Vagina (tissue), 2 donors: ENCODE results near the gene KRTAP19-1. TPM values are rescaled to one million over a fixed set of nuclear protein-coding genes. Genes with fewer than 3 reads are reported as not detected.
"Not testable (repeated sequence)": the region's sequence is repeated elsewhere in the genome, so short reads cannot be mapped to it uniquely, and the experiment has no call there.

Source experiments
- DNase-seq, 2 donors: peaks; one replicate each; pipeline ENCODE4 v3.0.0-alpha.2; 2017; ENCODE audit errors: extremely low spot score in 2 of 2
- H3K27ac ChIP-seq: fragments of 200-600 bp; sonication (generic); one replicate; pipeline ENCODE4 v1.5.1; 2019
- H3K27me3 ChIP-seq: fragments of 200-600 bp; sonication (generic); one replicate; pipeline ENCODE4 v1.5.1; 2019
- H3K36me3 ChIP-seq, 2 donors: fragments of 200-600 bp; sonication (generic); one replicate each; pipeline ENCODE4 v1.5.1; 2017 to 2019
- H3K4me1 ChIP-seq: fragments of 200-600 bp; sonication (generic); one replicate; pipeline ENCODE4 v1.5.1; 2019
- H3K4me3 ChIP-seq, 2 donors: fragments of 200-600 bp; sonication (generic); 1 replicate in 1 of 2; 2 replicates in 1 of 2; pipeline ENCODE4 v1.5.1; 2016 to 2019
- H3K9me3 ChIP-seq: fragments of 200-600 bp; sonication (generic); one replicate; pipeline ENCODE4 v1.5.1; 2019
- POLR2A ChIP-seq, 2 donors: fragments of 450-650 bp; IDR thresholded peaks; one replicate each; pipeline ENCODE4 v1.6.1; 2017; ENCODE audit warnings: antibody characterized with exemption in 2 of 2, mild to moderate bottlenecking in 2 of 2, moderate library complexity in 2 of 2
- POLR2AphosphoS5 ChIP-seq, 2 donors: sonication (generic); formaldehyde crosslinking; IDR thresholded peaks; one replicate each; pipeline ENCODE4 v1.9.0; 2017; ENCODE audit warnings: antibody characterized with exemption in 2 of 2, mild to moderate bottlenecking in 2 of 2, low read depth in 1 of 2; ENCODE audit not compliant: insufficient read depth in 1 of 2
- intact Hi-C: fragments of 100-400 bp; cut with DNase I; formaldehyde crosslinking; loops from one replicate; pipeline ENCODE4 v1.15.1; 2023
- total RNA-seq: library from RNA; depleted of rRNA; stranded (reverse); fragments of >200 nt; gene quantifications from one replicate; pipeline ENCODE4 v1.2.3, GENCODE V29; 2016
- TF ChIP-seq, protein P1 (sequence below), 3 experiments: fragments of 450-650 bp in 2 of 3; fragments of 200-600 bp in 1 of 3; sonication (generic) in 1 of 3; IDR thresholded peaks; one replicate each; pipeline ENCODE4 v1.5.1; 2017 to 2019; ENCODE audit warnings: antibody characterized with exemption in 3 of 3, mild to moderate bottlenecking in 2 of 3, moderate library complexity in 2 of 3

Gene KRTAP19-1
- total RNA-seq = not detected

DNA sequence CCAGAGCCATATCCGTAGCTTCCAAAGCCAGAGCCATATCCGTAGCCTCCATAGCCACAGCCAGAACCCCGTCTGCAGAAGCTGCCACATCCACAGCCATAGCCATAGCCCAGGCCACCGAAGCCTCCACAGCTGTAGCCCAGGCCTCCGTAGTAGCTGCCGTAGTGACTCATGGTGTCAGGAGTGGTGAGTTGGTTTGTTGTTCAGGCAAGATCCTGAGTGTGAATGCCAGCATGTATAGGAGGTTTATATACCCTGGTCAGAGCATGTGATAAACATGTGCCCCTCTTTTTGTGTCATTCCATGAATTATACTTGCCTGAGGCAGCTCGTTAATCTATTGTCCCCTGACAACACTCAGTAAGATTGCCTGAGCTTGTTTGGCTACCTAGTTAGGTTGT lies at the start of gene KRTAP19-1:
Gene KRTAP19-1 (minus strand): TSS at position 223 of the 400 bp plus-strand sequence. CDS start 50 bp downstream, at position 173.
- Histone ChIP-seq H3K27ac (no peak within 1 kb of the TSS), H3K27me3 (no peaks in the 10 kb centered on the region), H3K36me3 (no peaks in the 10 kb centered on the region), H3K9me3 (no peaks in the 10 kb centered on the region), H3K4me1 (no peaks in the 10 kb centered on the region), H3K4me3 (no peak within 1 kb of the TSS)
- TF ChIP-seq POLR2AphosphoS5 (IDR thresholded peaks at IDR 0.05; ENCODE audit: insufficient read depth in 1 of 2, low read depth in 1 of 2) (no peak), POLR2A (IDR thresholded peaks at IDR 0.05) (no peak)
- TF ChIP-seq, protein P1, sequence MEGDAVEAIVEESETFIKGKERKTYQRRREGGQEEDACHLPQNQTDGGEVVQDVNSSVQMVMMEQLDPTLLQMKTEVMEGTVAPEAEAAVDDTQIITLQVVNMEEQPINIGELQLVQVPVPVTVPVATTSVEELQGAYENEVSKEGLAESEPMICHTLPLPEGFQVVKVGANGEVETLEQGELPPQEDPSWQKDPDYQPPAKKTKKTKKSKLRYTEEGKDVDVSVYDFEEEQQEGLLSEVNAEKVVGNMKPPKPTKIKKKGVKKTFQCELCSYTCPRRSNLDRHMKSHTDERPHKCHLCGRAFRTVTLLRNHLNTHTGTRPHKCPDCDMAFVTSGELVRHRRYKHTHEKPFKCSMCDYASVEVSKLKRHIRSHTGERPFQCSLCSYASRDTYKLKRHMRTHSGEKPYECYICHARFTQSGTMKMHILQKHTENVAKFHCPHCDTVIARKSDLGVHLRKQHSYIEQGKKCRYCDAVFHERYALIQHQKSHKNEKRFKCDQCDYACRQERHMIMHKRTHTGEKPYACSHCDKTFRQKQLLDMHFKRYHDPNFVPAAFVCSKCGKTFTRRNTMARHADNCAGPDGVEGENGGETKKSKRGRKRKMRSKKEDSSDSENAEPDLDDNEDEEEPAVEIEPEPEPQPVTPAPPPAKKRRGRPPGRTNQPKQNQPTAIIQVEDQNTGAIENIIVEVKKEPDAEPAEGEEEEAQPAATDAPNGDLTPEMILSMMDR (IDR thresholded peaks at IDR 0.05) = no peak
- DNase-seq = no peak
- intact Hi-C loops = no loop called here

DNA sequence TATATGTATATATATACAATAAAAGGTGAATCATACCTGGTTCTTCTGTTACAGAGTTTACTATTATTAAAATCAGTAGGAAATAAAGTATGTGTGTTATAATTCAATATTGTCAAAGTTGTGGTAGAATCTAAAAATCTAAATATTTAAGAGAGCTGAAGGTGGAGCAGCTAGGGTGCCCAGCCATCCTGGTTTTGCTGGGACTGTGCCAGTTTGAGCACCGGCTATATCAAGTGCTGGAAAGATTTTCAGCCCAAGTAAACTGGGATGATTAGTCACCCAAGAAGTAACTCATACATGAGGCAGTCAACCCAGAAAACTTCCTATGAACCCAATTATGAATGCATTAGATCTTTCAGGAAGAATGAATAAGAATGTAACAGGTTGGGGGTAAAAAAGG lies 38.7 kb upstream of the KRTAP19-1 start:
- Histone ChIP-seq H3K4me3 (no peak overlapping the region), H3K27ac (no peak overlapping the region), H3K36me3 (no peaks in the 10 kb centered on the region), H3K27me3 (no peaks in the 10 kb centered on the region), H3K9me3 (no peaks in the 10 kb centered on the region), H3K4me1 (no peaks in the 10 kb centered on the region)
- DNase-seq = no peak
- no peak for TF ChIP-seq POLR2A (IDR thresholded peaks at IDR 0.05)
- no peak for TF ChIP-seq POLR2AphosphoS5 (IDR thresholded peaks at IDR 0.05; ENCODE audit: insufficient read depth in 1 of 2, low read depth in 1 of 2)
- TF ChIP-seq, protein P1 (IDR thresholded peaks at IDR 0.05) = no peak
- intact Hi-C loops = no loop called here

DNA sequence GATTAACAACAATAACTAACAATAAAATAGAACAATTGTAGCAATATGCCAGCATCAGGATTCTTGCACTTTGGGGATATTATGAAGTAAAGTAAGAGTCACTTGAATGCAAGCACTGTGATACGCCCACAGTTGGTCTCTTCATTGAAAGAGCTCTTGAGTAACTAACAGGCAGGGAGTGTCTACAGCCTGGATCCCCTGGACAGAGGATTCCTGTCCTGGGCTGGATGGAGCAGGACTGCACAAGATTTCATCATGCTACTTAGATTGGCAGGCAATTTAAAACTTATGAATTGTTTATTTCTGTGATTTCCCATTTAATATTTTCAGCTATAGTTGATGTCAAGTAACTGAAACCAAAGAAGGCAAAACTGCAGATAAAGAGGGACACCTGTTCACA lies 35.5 kb upstream of the KRTAP19-1 start:
- Histone ChIP-seq H3K9me3 (no peaks in the 10 kb centered on the region), H3K36me3 (no peaks in the 10 kb centered on the region), H3K4me3 (no peak overlapping the region), H3K27me3 (no peaks in the 10 kb centered on the region), H3K27ac (no peak overlapping the region), H3K4me1 (no peaks in the 10 kb centered on the region)
- TF ChIP-seq POLR2A (IDR thresholded peaks at IDR 0.05) = no peak
- TF ChIP-seq, protein P1 (IDR thresholded peaks at IDR 0.05) = no peak
- no peak for TF ChIP-seq POLR2AphosphoS5 (IDR thresholded peaks at IDR 0.05; ENCODE audit: insufficient read depth in 1 of 2, low read depth in 1 of 2)
- intact Hi-C loops = no loop called here
- no peak for DNase-seq

DNA sequence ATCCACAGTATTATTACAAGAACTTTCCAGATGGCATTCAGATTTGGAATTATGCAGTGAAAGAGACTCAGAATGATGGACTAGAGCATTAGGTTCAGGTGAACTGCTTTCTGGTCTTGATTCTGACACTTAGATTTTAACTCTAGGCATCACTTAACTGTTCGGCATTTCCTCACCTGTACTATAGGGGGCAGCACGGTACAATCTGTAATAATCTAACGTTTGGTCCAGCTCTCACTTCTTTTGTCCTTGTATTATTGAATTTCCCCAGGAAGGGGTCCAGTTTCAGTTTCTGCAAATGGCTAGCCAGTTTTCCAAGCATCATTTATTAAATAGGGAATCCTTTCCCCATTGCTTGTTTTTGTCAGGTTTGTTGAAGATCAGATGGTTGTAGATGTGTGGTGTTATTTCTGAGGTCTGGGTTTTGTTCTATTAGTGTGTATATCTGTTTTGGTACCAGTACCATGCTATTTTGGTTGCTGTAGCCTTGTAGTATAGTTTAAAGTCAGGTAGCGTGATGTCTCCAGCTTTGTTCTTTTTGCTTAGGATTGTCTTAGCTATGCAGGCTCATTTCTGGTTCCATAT lies 25.5 kb upstream of the KRTAP19-1 start:
- H3K4me3 ChIP-seq, H3K27ac ChIP-seq, H3K27me3 ChIP-seq, H3K4me1 ChIP-seq, H3K36me3 ChIP-seq, H3K9me3 ChIP-seq, DNase-seq, intact Hi-C loops: not testable (repeated sequence)

DNA sequence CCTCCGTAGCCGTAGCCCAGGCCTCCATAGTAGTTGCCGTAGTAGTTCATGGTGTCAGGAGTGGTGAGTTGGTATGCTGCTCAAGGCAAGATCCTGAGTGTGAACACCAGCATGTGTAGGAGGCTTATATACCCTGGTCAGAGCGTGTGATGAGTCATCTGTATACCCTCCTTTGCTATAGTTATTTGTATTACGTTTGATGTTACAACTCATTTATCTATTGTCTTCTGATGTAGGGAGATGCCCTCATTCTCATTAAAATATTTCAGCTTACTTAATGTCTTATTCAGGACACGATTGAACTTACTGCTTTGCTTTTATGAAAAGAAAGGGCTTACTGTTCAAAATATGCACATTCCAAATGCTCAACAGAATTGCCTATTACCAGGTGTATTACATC lies 21.9 kb upstream of the KRTAP19-1 start, which contains the start of gene KRTAP19-5:
Gene KRTAP19-5 (minus strand): TSS at position 101 of the 400 bp plus-strand sequence. CDS start 51 bp downstream, at position 50.
- TF ChIP-seq, protein P1 (IDR thresholded peaks at IDR 0.05) = no peak
- TF ChIP-seq POLR2AphosphoS5 (IDR thresholded peaks at IDR 0.05; ENCODE audit: insufficient read depth in 1 of 2, low read depth in 1 of 2) (no peak), POLR2A (IDR thresholded peaks at IDR 0.05) (no peak)
- H3K27ac ChIP-seq = no peak within 1 kb of the TSS
- no peaks in the 10 kb centered on the region for H3K36me3 ChIP-seq
- no peak for DNase-seq
- H3K27me3 ChIP-seq = no peaks in the 10 kb centered on the region
- H3K4me3 ChIP-seq = no peak within 1 kb of the TSS
- H3K9me3 ChIP-seq = no peaks in the 10 kb centered on the region
- intact Hi-C loops = no loop called here
- no peaks in the 10 kb centered on the region for H3K4me1 ChIP-seq
